ENCODE data around the gene PRKAR2A.
A peak's percentile ranks its signal among the peaks of the same experiment; 100 is the strongest.
"Not testable (repeated sequence)": the region's sequence is repeated elsewhere in the genome, so short reads cannot be mapped to it uniquely, and the experiment has no call there.

PRKAR2A gene

DNA sequence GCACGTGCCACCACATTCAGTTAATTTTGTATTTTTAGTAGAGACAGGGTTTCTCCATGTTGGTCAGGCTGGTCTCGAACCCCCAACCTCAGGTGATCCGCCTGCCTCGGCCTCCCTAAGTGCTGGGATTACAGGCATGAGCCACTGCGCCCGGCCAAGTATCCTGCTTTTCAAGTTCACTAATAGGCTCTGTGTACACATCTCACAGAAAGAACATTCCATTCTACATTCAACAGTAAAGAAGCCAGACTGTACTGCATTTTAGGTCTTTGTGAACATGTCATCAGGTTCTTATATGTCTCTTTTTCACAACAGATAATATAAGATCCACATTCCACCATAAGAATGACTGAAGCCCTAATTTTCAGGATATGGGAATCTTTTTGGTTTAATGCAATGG lies 88.1 kb downstream of the PRKAR2A start:
- H3K4me1 ChIP-seq (ENCODE audit: control insufficient read depth in 5 of 5, insufficient read depth in 5 of 5, low read length in 5 of 5); H3K4me3 ChIP-seq (ENCODE audit: low read depth in 1 of 5, low read length in 5 of 5); H3K27ac ChIP-seq (ENCODE audit: low read depth, low read length); H3K9me3 ChIP-seq (ENCODE audit: control insufficient read depth in 5 of 5, low read length in 5 of 5); H3K9ac ChIP-seq (ENCODE audit: low read length in 5 of 5); H3K27me3 ChIP-seq (ENCODE audit: control insufficient read depth in 5 of 5, insufficient read depth in 4 of 5, low read length in 5 of 5): not testable (repeated sequence)
- peaks cover 17 to 46% (median 34%) of the 10 kb centered on the region in 5 donors for H3K36me3 ChIP-seq (ENCODE audit: control insufficient read depth in 5 of 5, insufficient read depth in 5 of 5, low read length in 5 of 5)

GRCh38 chr3:48759071-48759470 lies 88.6 kb downstream of the PRKAR2A start:
- Histone ChIP-seq H3K27ac (ENCODE audit: low read depth, low read length) (no peak overlapping the region), H3K36me3 (ENCODE audit: control insufficient read depth in 5 of 5, insufficient read depth in 5 of 5, low read length in 5 of 5) (peaks cover 13 to 41% (median 30%) of the 10 kb centered on the region in 5 donors), H3K4me1 (ENCODE audit: control insufficient read depth in 5 of 5, insufficient read depth in 5 of 5, low read length in 5 of 5) (peaks cover 0 to 9% (median 0%) of the 10 kb centered on the region in 5 donors), H3K9ac (ENCODE audit: low read length in 5 of 5) (no peak overlapping the region), H3K27me3 (ENCODE audit: control insufficient read depth in 5 of 5, insufficient read depth in 4 of 5, low read length in 5 of 5) (no peaks in the 10 kb centered on the region), H3K9me3 (ENCODE audit: control insufficient read depth in 5 of 5, low read length in 5 of 5) (no peaks in the 10 kb centered on the region), H3K4me3 (ENCODE audit: low read depth in 1 of 5, low read length in 5 of 5) (no peak overlapping the region)

- H3K4me3 ChIP-seq (ENCODE audit: low read depth in 1 of 5, low read length in 5 of 5), result no peak overlapping the region
- H3K9me3 ChIP-seq (ENCODE audit: control insufficient read depth in 5 of 5, low read length in 5 of 5), result no peaks in the 10 kb centered on the region
- H3K4me1 ChIP-seq (ENCODE audit: control insufficient read depth in 5 of 5, insufficient read depth in 5 of 5, low read length in 5 of 5), result peaks cover 0 to 5% (median 2%) of the 10 kb centered on the region in 5 donors
- peak overlapping the region in 1 of 5 donors; percentile 20 for H3K9ac ChIP-seq (ENCODE audit: low read length in 5 of 5)
- H3K27me3 ChIP-seq (ENCODE audit: control insufficient read depth in 5 of 5, insufficient read depth in 4 of 5, low read length in 5 of 5), result no peaks in the 10 kb centered on the region
- H3K36me3 ChIP-seq (ENCODE audit: control insufficient read depth in 5 of 5, insufficient read depth in 5 of 5, low read length in 5 of 5), result peaks cover 0 to 27% (median 24%) of the 10 kb centered on the region in 5 donors
- no peak overlapping the region for H3K27ac ChIP-seq (ENCODE audit: low read depth, low read length)
These were observed 91.0 kb downstream of the PRKAR2A start for GRCh38 chr3:48756640-48757039.

- Histone ChIP-seq H3K27ac (ENCODE audit: low read depth, low read length) (no peak overlapping the region), H3K27me3 (ENCODE audit: control insufficient read depth in 5 of 5, insufficient read depth in 4 of 5, low read length in 5 of 5) (no peaks in the 10 kb centered on the region), H3K9me3 (ENCODE audit: control insufficient read depth in 5 of 5, low read length in 5 of 5) (no peaks in the 10 kb centered on the region), H3K36me3 (ENCODE audit: control insufficient read depth in 5 of 5, insufficient read depth in 5 of 5, low read length in 5 of 5) (peaks cover 4 to 36% (median 21%) of the 10 kb centered on the region in 5 donors), H3K4me3 (ENCODE audit: low read depth in 1 of 5, low read length in 5 of 5) (no peak overlapping the region), H3K4me1 (ENCODE audit: control insufficient read depth in 5 of 5, insufficient read depth in 5 of 5, low read length in 5 of 5) (peaks cover 9 to 32% (median 25%) of the 10 kb centered on the region in 5 donors), H3K9ac (ENCODE audit: low read length in 5 of 5) (no peak overlapping the region)
These were observed 96.8 kb downstream of the PRKAR2A start for GRCh38 chr3:48750856-48751255.

GRCh38 chr3:48748754-48749153 lies 98.9 kb downstream of the PRKAR2A start:
- H3K9ac ChIP-seq (ENCODE audit: low read length in 5 of 5), result no peak overlapping the region
- H3K27ac ChIP-seq (ENCODE audit: low read depth, low read length), result no peak overlapping the region
- no peak overlapping the region for H3K4me3 ChIP-seq (ENCODE audit: low read depth in 1 of 5, low read length in 5 of 5)
- no peaks in the 10 kb centered on the region for H3K27me3 ChIP-seq (ENCODE audit: control insufficient read depth in 5 of 5, insufficient read depth in 4 of 5, low read length in 5 of 5)
- peaks cover 9 to 30% (median 26%) of the 10 kb centered on the region in 5 donors for H3K4me1 ChIP-seq (ENCODE audit: control insufficient read depth in 5 of 5, insufficient read depth in 5 of 5, low read length in 5 of 5)
- H3K9me3 ChIP-seq (ENCODE audit: control insufficient read depth in 5 of 5, low read length in 5 of 5), result peaks cover 0 to 3% (median 0%) of the 10 kb centered on the region in 5 donors
- peaks cover 4 to 39% (median 22%) of the 10 kb centered on the region in 5 donors for H3K36me3 ChIP-seq (ENCODE audit: control insufficient read depth in 5 of 5, insufficient read depth in 5 of 5, low read length in 5 of 5)

DNA sequence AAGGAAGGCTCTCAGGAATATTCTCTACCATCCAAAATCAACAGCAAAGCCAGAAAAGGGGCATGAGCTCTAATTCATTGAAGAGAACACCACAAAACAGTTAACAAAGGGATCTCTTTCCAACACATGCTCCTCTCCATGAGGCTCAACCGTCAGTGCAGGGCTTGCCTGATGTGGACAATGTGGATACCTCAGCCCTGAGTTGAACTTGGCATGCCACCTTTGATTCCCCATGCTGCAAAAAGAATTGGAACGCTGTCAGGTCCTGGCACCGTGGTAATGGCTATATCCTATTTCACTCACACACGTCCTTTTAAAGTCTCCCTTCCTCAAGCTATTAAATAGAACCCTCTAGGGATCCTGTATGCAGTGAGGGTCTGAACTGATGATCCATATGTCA lies 100.0 kb downstream of the PRKAR2A start:
- Histone ChIP-seq H3K27ac (ENCODE audit: low read depth, low read length) (peak overlapping the region; percentile 65), H3K9ac (ENCODE audit: low read length in 5 of 5) (peak overlapping the region in 1 of 5 donors; percentile 2), H3K9me3 (ENCODE audit: control insufficient read depth in 5 of 5, low read length in 5 of 5) (peaks cover 0 to 3% (median 0%) of the 10 kb centered on the region in 5 donors), H3K4me1 (ENCODE audit: control insufficient read depth in 5 of 5, insufficient read depth in 5 of 5, low read length in 5 of 5) (peaks cover 7 to 30% (median 26%) of the 10 kb centered on the region in 5 donors), H3K4me3 (ENCODE audit: low read depth in 1 of 5, low read length in 5 of 5) (no peak overlapping the region), H3K27me3 (ENCODE audit: control insufficient read depth in 5 of 5, insufficient read depth in 4 of 5, low read length in 5 of 5) (no peaks in the 10 kb centered on the region), H3K36me3 (ENCODE audit: control insufficient read depth in 5 of 5, insufficient read depth in 5 of 5, low read length in 5 of 5) (peaks cover 4 to 39% (median 22%) of the 10 kb centered on the region in 5 donors)

GRCh38 chr3:48747015-48747615 lies 100.6 kb downstream of the PRKAR2A start:
- peaks cover 7 to 33% (median 26%) of the 10 kb centered on the region in 5 donors for H3K4me1 ChIP-seq (ENCODE audit: control insufficient read depth in 5 of 5, insufficient read depth in 5 of 5, low read length in 5 of 5)
- no peak overlapping the region for H3K4me3 ChIP-seq (ENCODE audit: low read depth in 1 of 5, low read length in 5 of 5)
- H3K36me3 ChIP-seq (ENCODE audit: control insufficient read depth in 5 of 5, insufficient read depth in 5 of 5, low read length in 5 of 5), result peaks cover 4 to 37% (median 20%) of the 10 kb centered on the region in 5 donors
- H3K27ac ChIP-seq (ENCODE audit: low read depth, low read length), result peak overlapping the region; percentile 65
- peaks cover 0 to 3% (median 0%) of the 10 kb centered on the region in 5 donors for H3K9me3 ChIP-seq (ENCODE audit: control insufficient read depth in 5 of 5, low read length in 5 of 5)
- H3K27me3 ChIP-seq (ENCODE audit: control insufficient read depth in 5 of 5, insufficient read depth in 4 of 5, low read length in 5 of 5), result no peaks in the 10 kb centered on the region
- H3K9ac ChIP-seq (ENCODE audit: low read length in 5 of 5), result peak overlapping the region in 1 of 5 donors; percentile 2

DNA sequence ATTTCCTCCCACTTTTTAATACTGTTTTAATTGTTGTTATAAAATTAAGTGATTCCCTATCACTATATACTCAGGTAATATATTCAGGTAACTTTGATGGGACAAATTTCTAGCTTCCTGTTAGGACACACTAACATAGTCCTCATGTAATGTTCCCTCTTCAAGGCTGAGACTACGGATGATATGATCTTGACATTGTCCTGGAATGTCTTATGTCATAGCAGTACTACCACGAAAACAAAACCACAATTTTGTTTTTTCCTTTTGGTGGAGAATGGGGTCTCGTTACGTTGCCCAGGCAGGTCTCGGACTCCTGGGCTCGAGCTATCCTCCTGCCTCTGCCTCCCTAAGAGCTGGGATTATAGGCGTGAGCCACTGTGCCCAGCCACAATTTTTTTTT lies 103.9 kb downstream of the PRKAR2A start:
- Histone ChIP-seq H3K27me3 (ENCODE audit: control insufficient read depth in 5 of 5, insufficient read depth in 4 of 5, low read length in 5 of 5) (no peaks in the 10 kb centered on the region), H3K4me3 (ENCODE audit: low read depth in 1 of 5, low read length in 5 of 5) (no peak overlapping the region), H3K27ac (ENCODE audit: low read depth, low read length) (no peak overlapping the region), H3K36me3 (ENCODE audit: control insufficient read depth in 5 of 5, insufficient read depth in 5 of 5, low read length in 5 of 5) (peaks cover 0 to 14% (median 5%) of the 10 kb centered on the region in 5 donors), H3K9ac (ENCODE audit: low read length in 5 of 5) (no peak overlapping the region), H3K4me1 (ENCODE audit: control insufficient read depth in 5 of 5, insufficient read depth in 5 of 5, low read length in 5 of 5) (peaks cover 22 to 62% (median 52%) of the 10 kb centered on the region in 5 donors), H3K9me3 (ENCODE audit: control insufficient read depth in 5 of 5, low read length in 5 of 5) (peaks cover 0 to 3% (median 0%) of the 10 kb centered on the region in 5 donors)

DNA sequence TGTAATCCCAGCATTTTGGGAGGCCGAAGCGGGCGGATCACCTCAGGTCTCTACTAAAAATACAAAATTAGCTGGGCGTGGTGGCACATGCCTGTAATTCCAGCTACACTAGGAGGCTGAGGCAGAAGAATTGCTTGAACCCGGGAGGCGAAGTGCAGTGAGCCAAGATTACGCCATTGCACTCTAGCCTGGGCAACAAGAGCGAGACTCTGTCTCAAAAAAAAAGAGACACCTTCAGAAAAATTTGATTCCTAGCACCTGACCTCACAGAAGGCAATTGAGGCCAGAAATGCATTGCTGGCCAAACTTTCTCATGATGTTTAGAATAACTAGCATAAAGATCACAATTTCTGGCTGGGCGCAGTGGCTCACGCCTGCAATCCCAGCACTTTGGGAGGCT lies 106.4 kb downstream of the PRKAR2A start:
- not testable (repeated sequence) for H3K9me3 ChIP-seq (ENCODE audit: control insufficient read depth in 5 of 5, low read length in 5 of 5); H3K9ac ChIP-seq (ENCODE audit: low read length in 5 of 5); H3K27me3 ChIP-seq (ENCODE audit: control insufficient read depth in 5 of 5, insufficient read depth in 4 of 5, low read length in 5 of 5); H3K36me3 ChIP-seq (ENCODE audit: control insufficient read depth in 5 of 5, insufficient read depth in 5 of 5, low read length in 5 of 5); H3K4me3 ChIP-seq (ENCODE audit: low read depth in 1 of 5, low read length in 5 of 5)
- Histone ChIP-seq H3K4me1 (ENCODE audit: control insufficient read depth in 5 of 5, insufficient read depth in 5 of 5, low read length in 5 of 5) (peaks cover 23 to 58% (median 49%) of the 10 kb centered on the region in 5 donors), H3K27ac (ENCODE audit: low read depth, low read length) (peak overlapping the region; percentile 90)

DNA sequence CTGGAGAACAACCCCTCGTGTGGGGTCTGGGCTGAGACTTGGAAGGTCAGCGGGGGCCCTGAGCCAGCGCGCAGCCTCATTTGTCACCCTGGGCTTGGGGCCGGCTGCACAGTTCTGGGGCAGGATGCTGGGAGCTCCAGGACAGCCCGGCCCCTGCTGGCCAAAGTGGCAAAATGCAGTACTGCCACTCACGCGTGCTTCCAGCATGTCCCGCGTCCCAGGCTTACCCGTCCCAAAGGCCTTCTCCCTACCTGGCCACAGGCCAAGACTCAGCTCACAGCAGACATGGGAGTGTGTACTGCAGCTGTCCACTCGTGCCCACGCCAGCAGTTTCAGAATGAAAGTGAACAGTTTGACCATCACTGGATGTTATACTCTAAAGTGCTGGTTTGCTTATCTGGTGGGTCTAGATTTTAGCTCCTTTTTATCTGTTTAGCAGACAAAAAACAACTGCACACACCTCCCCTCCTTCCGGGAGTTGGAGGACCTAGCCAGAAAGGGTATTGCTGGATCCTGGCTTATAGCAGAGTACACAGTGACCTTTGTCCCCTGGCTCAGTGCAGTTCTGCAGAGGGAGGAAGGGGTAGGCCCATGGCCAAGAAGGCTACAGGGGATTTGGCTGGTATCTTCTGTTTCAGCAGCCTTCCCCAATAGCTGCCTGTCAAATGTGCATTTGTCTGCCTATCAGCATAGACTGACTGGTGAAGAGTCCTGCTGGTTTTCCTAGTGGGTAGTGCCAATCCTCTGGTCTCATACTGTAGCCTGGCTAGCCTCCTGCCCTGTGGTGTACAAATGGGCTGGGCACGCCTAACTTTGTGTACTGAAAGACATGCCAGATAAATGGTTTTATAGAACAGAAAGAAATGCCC lies 107.5 kb downstream of the PRKAR2A start:
- Histone ChIP-seq H3K4me3 (ENCODE audit: low read depth in 1 of 5, low read length in 5 of 5) (peak overlapping the region; percentile 36 to 65 (median 54)), H3K4me1 (ENCODE audit: control insufficient read depth in 5 of 5, insufficient read depth in 5 of 5, low read length in 5 of 5) (peaks cover 26 to 58% (median 54%) of the 10 kb centered on the region in 5 donors), H3K9ac (ENCODE audit: low read length in 5 of 5) (peak overlapping the region in 4 of 5 donors; percentile 42 to 63 (median 50)), H3K27me3 (ENCODE audit: control insufficient read depth in 5 of 5, insufficient read depth in 4 of 5, low read length in 5 of 5) (no peaks in the 10 kb centered on the region), H3K9me3 (ENCODE audit: control insufficient read depth in 5 of 5, low read length in 5 of 5) (peaks cover 0 to 1% (median 0%) of the 10 kb centered on the region in 5 donors), H3K27ac (ENCODE audit: low read depth, low read length) (peak overlapping the region; percentile 90), H3K36me3 (ENCODE audit: control insufficient read depth in 5 of 5, insufficient read depth in 5 of 5, low read length in 5 of 5) (peaks cover 0 to under 1% (median 0%) of the 10 kb centered on the region in 5 donors)

Measured in subcutaneous abdominal adipose tissue (tissue), 5 donors.